SKM-1 (cell line): ENCODE data around the gene TTC13.
"Not testable (repeated sequence)": the region's sequence is repeated elsewhere in the genome, so short reads cannot be mapped to it uniquely, and the experiment has no call there.

Source experiments
- DNase-seq: peaks from one replicate; lab custom pipeline; 2025; ENCODE audit not compliant: unreplicated experiment; lab: John Stamatoyannopoulos, UW

TTC13 gene

GRCh38 chr1:230978491-230979388 is at the start of gene TTC13, which contains the start of gene ARV1:
Gene TTC13, minus strand, starts transcription at chr1:230978861. Its CDS starts 31 bp downstream, at chr1:230978830.
Gene ARV1, plus strand, starts transcription at chr1:230979094. Its CDS starts 12 bp downstream, at chr1:230979106.
- DNase-seq: peak; percentile 100

GRCh38 chr1:231027971-231028370 is 49.3 kb upstream of the TTC13 start:
- no peak for DNase-seq

GRCh38 chr1:231027136-231027925 is 48.7 kb upstream of the TTC13 start:
- no peak for DNase-seq

- no peak for DNase-seq
These were observed 47.9 kb upstream of the TTC13 start for GRCh38 chr1:231026576-231026975.

- no peak for DNase-seq
These were observed 44.5 kb upstream of the TTC13 start for GRCh38 chr1:231023150-231023549.

- not testable (repeated sequence) for DNase-seq
These were observed 43.9 kb upstream of the TTC13 start for GRCh38 chr1:231022543-231022942.

GRCh38 chr1:231021540-231022031 is 42.9 kb upstream of the TTC13 start:
- DNase-seq: no peak

- DNase-seq: no peak
These were observed 42.2 kb upstream of the TTC13 start for GRCh38 chr1:231020816-231021215.

- DNase-seq: no peak
These were observed 41.5 kb upstream of the TTC13 start for GRCh38 chr1:231020139-231020601.

- DNase-seq: no peak
These were observed 41.0 kb upstream of the TTC13 start for GRCh38 chr1:231019711-231020110.

GRCh38 chr1:231016966-231017365 is 38.3 kb upstream of the TTC13 start:
- no peak for DNase-seq

- DNase-seq: no peak
These were observed 37.6 kb upstream of the TTC13 start for GRCh38 chr1:231016234-231016633.

- no peak for DNase-seq
These were observed 34.8 kb upstream of the TTC13 start for GRCh38 chr1:231013391-231014015.

GRCh38 chr1:231011963-231012362 is 33.3 kb upstream of the TTC13 start:
- DNase-seq: no peak

GRCh38 chr1:231011360-231011759 is 32.7 kb upstream of the TTC13 start:
- no peak for DNase-seq

GRCh38 chr1:231007535-231007934 is 28.9 kb upstream of the TTC13 start:
- not testable (repeated sequence) for DNase-seq

GRCh38 chr1:231001892-231002291 is 23.2 kb upstream of the TTC13 start:
- no peak for DNase-seq

- no peak for DNase-seq
These were observed 22.0 kb upstream of the TTC13 start for GRCh38 chr1:231000639-231001038.

GRCh38 chr1:231000201-231000600 is 21.5 kb upstream of the TTC13 start:
- no peak for DNase-seq

GRCh38 chr1:230994860-230995259 is 16.2 kb upstream of the TTC13 start:
- no peak for DNase-seq
